Psoas muscle (tissue), 8 donors: Measurements from ENCODE around the gene ARHGEF28. TPM values are rescaled to one million over a fixed set of nuclear protein-coding genes. Genes with fewer than 3 reads are reported as not detected.

Experiments
- ATAC-seq, 4 donors: fragments of 200-7000 bp; cut with Tn5 transposase; one replicate each; pipeline ENCODE4 v1.9.1; 2020; ENCODE audit warnings: moderate library complexity in 3 of 4, mild to moderate bottlenecking in 2 of 4
- DNase-seq, 2 donors: peaks; one replicate each; pipeline ENCODE4 v3.0.0-alpha.2; 2020
- H3K27ac ChIP-seq: fragments of 200-600 bp; one replicate; pipeline ENCODE4 v1.8.0; 2022
- H3K27me3 ChIP-seq, 3 donors: fragments of 200-600 bp in 1 of 3; one replicate each; pipeline versions ENCODE4 v1.6.1 to v1.8.0; 2013 to 2022; ENCODE audit warnings: low read length in 2 of 3, mild to moderate bottlenecking in 2 of 3, moderate library complexity in 1 of 3; ENCODE audit not compliant: insufficient read depth in 3 of 3
- H3K36me3 ChIP-seq, 2 donors: fragments of 200-600 bp in 1 of 2; one replicate each; pipeline versions ENCODE4 v1.6.1 to v1.8.0; 2013 to 2022; ENCODE audit warnings: low read depth in 1 of 2, mild to moderate bottlenecking in 1 of 2, moderate library complexity in 1 of 2; ENCODE audit not compliant: insufficient read depth in 1 of 2
- H3K4me1 ChIP-seq: fragments of 200-600 bp; one replicate; pipeline ENCODE4 v1.8.0; 2022
- H3K4me3 ChIP-seq: fragments of 200-600 bp; one replicate; pipeline ENCODE4 v1.8.0; 2022; ENCODE audit warnings: mild to moderate bottlenecking
- H3K9me3 ChIP-seq: fragments of 200-600 bp; one replicate; pipeline ENCODE4 v1.8.0; 2022
- CTCF ChIP-seq: fragments of 200-600 bp; IDR thresholded peaks from one replicate; pipeline ENCODE4 v1.8.0; 2022; ENCODE audit warnings: antibody characterized with exemption
- WGBS, 3 donors: extraction: QIAGEN DNeasy Blood & Tissue Kit; methylation state at CpG; one replicate each; pipeline versions ENCODE4 v1.1.6 to v1.1.7; 2013; 5-methylcytosine and 5-hydroxymethylcytosine counted together
- intact Hi-C, 2 donors: fragments of 100-400 bp; cut with DNase I; formaldehyde crosslinking; loops; one replicate each; pipeline versions ENCODE4 v1.11.0 to v1.14.2; 2022
- polyA plus RNA-seq, 3 donors: library from polyadenylated mRNA; stranded (reverse); fragments of 200-250 nt; gene quantifications; one replicate each; pipeline ENCODE4 v1.2.3, GENCODE V29; 2013
- total RNA-seq, 4 donors: library from RNA; stranded (reverse); fragmentation: NEBNext Ultra II Directional in 2 of 4; extraction: Animal tissue kit (Norgen Biotek cat#: 25700) in 2 of 4; gene quantifications; one replicate each; pipeline versions ENCODE4 v1.2.1 to v1.2.4, GENCODE V29; 2021 to 2023
- donor health status: healthy with polysubstance abuse.
- donor health status: DM: no; HTN: no; CAD: no; lungs with moderate emphysema.
- donor health status: Bipolar disorder and iron deficiency.
- donor health status: healthy.
- donor health status: DM: yes; HTN: yes; CAD: no.
- donor health status: DM: no; HTN: no; CAD: no.
- donor health status: DM: no; HTN: no; CAD: no.
- donor health status: DM: yes; HTN: yes; CAD: no.

The ARHGEF28 gene
- total and polyA plus RNA-seq, 7 donors: 0.39 to 1.3 (median 1.00) TPM

- no peak for TF ChIP-seq CTCF
- ATAC-seq (no peak), DNase-seq (no peak)
- Histone ChIP-seq H3K4me1 (no peaks in the 10 kb centered on the region), H3K27ac (no peak overlapping the region), H3K27me3 (no peaks in the 10 kb centered on the region), H3K4me3 (no peak overlapping the region), H3K36me3 (no peaks in the 10 kb centered on the region), H3K9me3 (no peaks in the 10 kb centered on the region)
- WGBS, 3 donors: 80 to 91% (median 84%) methylated on average over 5 of the region's 5 CpGs
- intact Hi-C loops: no loop called here
These were observed 312.9 kb downstream of the ARHGEF28 start for GRCh38 chr5:73938938-73939320.

- intact Hi-C loops: no loop called here
- H3K27ac ChIP-seq: no peak overlapping the region
- no peak overlapping the region for H3K4me3 ChIP-seq
- no peaks in the 10 kb centered on the region for H3K9me3 ChIP-seq
- no peak for ATAC-seq
- TF ChIP-seq CTCF: no peak
- no peaks in the 10 kb centered on the region for H3K4me1 ChIP-seq
- H3K27me3 ChIP-seq: no peaks in the 10 kb centered on the region
- no peak for DNase-seq
- 62 to 73% (median 67%) methylated on average over 3 of the region's 3 CpGs for WGBS, 3 donors
- H3K36me3 ChIP-seq: no peaks in the 10 kb centered on the region
These were observed 313.6 kb downstream of the ARHGEF28 start for GRCh38 chr5:73939557-73939956.

GRCh38 chr5:73940026-73940425, 314.0 kb downstream of the ARHGEF28 start:
- no peak overlapping the region for H3K27ac ChIP-seq
- H3K4me3 ChIP-seq: no peak overlapping the region
- no peaks in the 10 kb centered on the region for H3K9me3 ChIP-seq
- no peaks in the 10 kb centered on the region for H3K27me3 ChIP-seq
- intact Hi-C loops: no loop called here
- no peaks in the 10 kb centered on the region for H3K36me3 ChIP-seq
- DNase-seq: no peak
- TF ChIP-seq CTCF: no peak
- no peak for ATAC-seq
- no peaks in the 10 kb centered on the region for H3K4me1 ChIP-seq

GRCh38 chr5:73940801-73941200, 314.8 kb downstream of the ARHGEF28 start:
- no peaks in the 10 kb centered on the region for H3K4me1 ChIP-seq
- DNase-seq (no peak), ATAC-seq (no peak)
- WGBS, 3 donors: 71 to 79% (median 73%) methylated on average over 3 of the region's 3 CpGs
- TF ChIP-seq CTCF: no peak
- H3K36me3 ChIP-seq: no peaks in the 10 kb centered on the region
- no peaks in the 10 kb centered on the region for H3K27me3 ChIP-seq
- H3K9me3 ChIP-seq: no peaks in the 10 kb centered on the region
- H3K4me3 ChIP-seq: no peak overlapping the region
- intact Hi-C loops: no loop called here
- H3K27ac ChIP-seq: no peak overlapping the region

GRCh38 chr5:73942783-73943182, 316.8 kb downstream of the ARHGEF28 start:
- Histone ChIP-seq H3K36me3 (no peaks in the 10 kb centered on the region), H3K9me3 (no peaks in the 10 kb centered on the region), H3K27ac (no peak overlapping the region), H3K4me3 (no peak overlapping the region), H3K27me3 (no peaks in the 10 kb centered on the region), H3K4me1 (no peaks in the 10 kb centered on the region)
- ATAC-seq (no peak), DNase-seq (no peak)
- WGBS, 3 donors: 96 to 100% (median 96%) methylated on average over 1 of the region's 1 CpG
- intact Hi-C loops: no loop called here
- TF ChIP-seq CTCF: no peak
